Gastrocnemius medialis (tissue), 4 donors: ENCODE results near the gene DDIT3. TPM values are rescaled to one million over a fixed set of nuclear protein-coding genes. Genes with fewer than 3 reads are reported as not detected.

Source experiments
- ATAC-seq, 2 donors: fragments of 150-250 bp; one replicate each; pipeline ENCODE4 v1.9.1; 2016
- DNase-seq, 2 donors: peaks; one replicate each; pipeline ENCODE4 v3.0.0-alpha.2; 2019
- H3K27ac ChIP-seq, 4 donors: fragments of 200-600 bp; sonication (generic); 1 replicate in 1 of 4; 2 replicates in 3 of 4; pipeline ENCODE4 v1.5.1; 2016 to 2018; ENCODE audit warnings: mild to moderate bottlenecking in 2 of 4, moderate library complexity in 1 of 4
- H3K27me3 ChIP-seq, 3 donors: fragments of 200-600 bp; sonication (generic) in 2 of 3; 1 replicate in 1 of 3; 2 replicates in 2 of 3; pipeline versions ENCODE4 v1.5.1 to v1.6.0; 2016 to 2019; ENCODE audit warnings: mild to moderate bottlenecking in 1 of 3, moderate library complexity in 1 of 3
- H3K36me3 ChIP-seq, 2 donors: fragments of 200-600 bp; sonication (generic) in 1 of 2; one replicate each; pipeline ENCODE4 v1.5.1; 2017 to 2018
- H3K4me1 ChIP-seq, 2 donors: fragments of 200-600 bp; sonication (generic) in 1 of 2; one replicate each; pipeline ENCODE4 v1.5.1; 2016 to 2017; ENCODE audit warnings: mild to moderate bottlenecking in 2 of 2
- H3K4me3 ChIP-seq, 4 donors: fragments of 200-600 bp; sonication (generic) in 3 of 4; 1 replicate in 1 of 4; 2 replicates in 3 of 4; pipeline ENCODE4 v1.5.1; 2016 to 2019; ENCODE audit warnings: mild to moderate bottlenecking in 2 of 4
- H3K9me3 ChIP-seq, 3 donors: fragments of 200-600 bp; sonication (generic) in 2 of 3; 1 replicate in 1 of 3; 2 replicates in 2 of 3; pipeline ENCODE4 v1.5.1; 2016 to 2019
- CTCF ChIP-seq, 5 experiments: fragments of 450-650 bp in 3 of 5; fragments of 200-600 bp in 2 of 5; sonication (generic) in 2 of 5; IDR thresholded peaks in 4 of 5; conservative IDR thresholded peaks in 1 of 5; 1 replicate in 4 of 5; 2 replicates in 1 of 5; pipeline ENCODE4 v1.5.1; 2016 to 2019; ENCODE audit warnings: antibody characterized with exemption in 5 of 5, mild to moderate bottlenecking in 3 of 5, moderate library complexity in 3 of 5
- POLR2A ChIP-seq, 2 donors: fragments of 450-650 bp; IDR thresholded peaks; one replicate each; pipeline ENCODE4 v1.6.1; 2017; ENCODE audit warnings: antibody characterized with exemption in 2 of 2, mild to moderate bottlenecking in 2 of 2, moderate library complexity in 2 of 2
- in situ Hi-C, 4 donors: fragments of 200-750 bp; cut with MboI; loops; one replicate each; pipeline versions ENCODE4 v1.15.0 to v1.8.0; 2017; ENCODE audit warnings: low sequenced_read_pairs in 4 of 4
- intact Hi-C: fragments of 100-400 bp; cut with DNase I; formaldehyde crosslinking; loops from one replicate; pipeline ENCODE4 v1.15.1; 2023; ENCODE audit warnings: low total_unique reads
- total RNA-seq, 4 donors: library from RNA; depleted of rRNA; stranded (reverse); fragments of >200 nt; gene quantifications; one replicate each; pipeline versions ENCODE4 v1.1.0 to v1.2.3, GENCODE V29; 2016

The DDIT3 gene
- total RNA-seq: 10 to 100 TPM; 11.8 to 46.4 (median 17.1) TPM

GRCh38 chr12:57520053-57520818 lies at the start of gene DDIT3:
Gene DDIT3, minus strand, starts transcription at chr12:57520514. Its CDS starts 3,108 bp downstream, at chr12:57517406.
- in situ Hi-C loops: loop anchor here in 1 of 4 donors (25.0 kb wide), 1 partner anchor 883 kb away; the partner anchor contains the start of genes ATP5F1B and BAZ2A
- TF ChIP-seq CTCF (IDR thresholded peaks at IDR 0.05 in 4 of 5, conservative IDR thresholded peaks at IDR 0.05 in 1 of 5): no peak
- TF ChIP-seq POLR2A (IDR thresholded peaks at IDR 0.05): peak; percentile 99
- peak; percentile 99 to 100 for DNase-seq
- no peaks in the 10 kb centered on the region for H3K9me3 ChIP-seq
- H3K4me3 ChIP-seq: peak within 1 kb of the TSS; percentile 79 to 87 (median 82)
- intact Hi-C loops: loop anchor here (1.0 to 10.0 kb wide), 9 partner anchors 32 to 885 kb away; partner anchors contain the start of genes ATP23, BAZ2A, CDK4 and CTDSP2
- H3K27ac ChIP-seq: peak within 1 kb of the TSS; percentile 93 to 99 (median 96)
- no peaks in the 10 kb centered on the region for H3K27me3 ChIP-seq
- H3K4me1 ChIP-seq: peaks cover 56 to 61% of the 10 kb centered on the region in 2 donors
- ATAC-seq: peak; percentile 59 to 70
- peaks cover 6 to 33% of the 10 kb centered on the region in 2 donors for H3K36me3 ChIP-seq

GRCh38 chr12:57569858-57570257 lies 49.5 kb upstream of the DDIT3 start:
- TF ChIP-seq POLR2A (IDR thresholded peaks at IDR 0.05) (no peak), CTCF (IDR thresholded peaks at IDR 0.05 in 4 of 5, conservative IDR thresholded peaks at IDR 0.05 in 1 of 5) (no peak)
- intact Hi-C loops: no loop called here
- no peak overlapping the region for H3K27ac ChIP-seq
- in situ Hi-C loops: loop anchor here in 1 of 4 donors (10.0 kb wide), 1 partner anchor 55 kb away; no protein-coding TSS in a partner anchor
- H3K27me3 ChIP-seq: peaks cover 0 to 7% (median 3%) of the 10 kb centered on the region in 3 donors
- H3K4me3 ChIP-seq: no peak overlapping the region
- no peaks in the 10 kb centered on the region for H3K36me3 ChIP-seq
- H3K9me3 ChIP-seq: no peaks in the 10 kb centered on the region
- ATAC-seq (no peak), DNase-seq (no peak)
- no peaks in the 10 kb centered on the region for H3K4me1 ChIP-seq

DNA sequence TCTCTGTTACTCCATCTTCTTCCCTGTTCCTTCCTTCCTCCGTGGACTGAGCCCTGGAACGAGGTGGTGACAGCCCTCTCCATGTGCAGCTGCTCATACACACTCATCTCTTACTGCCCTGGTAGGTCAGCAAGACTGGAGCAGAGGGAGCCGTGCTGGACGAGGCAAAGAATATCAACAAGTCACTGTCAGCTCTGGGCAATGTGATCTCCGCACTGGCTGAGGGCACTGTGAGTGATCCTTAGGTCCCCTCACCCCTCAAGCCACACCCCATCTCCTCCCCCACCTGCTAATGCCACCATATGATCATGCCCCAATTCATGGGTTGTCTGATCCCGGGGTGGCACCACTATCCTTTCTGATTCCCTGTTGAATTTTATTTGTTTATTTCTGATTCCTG lies 48.5 kb upstream of the DDIT3 start:
- no peaks in the 10 kb centered on the region for H3K9me3 ChIP-seq
- H3K36me3 ChIP-seq: no peaks in the 10 kb centered on the region
- DNase-seq: no peak
- in situ Hi-C loops: no loop called here
- no peak for ATAC-seq
- TF ChIP-seq CTCF (IDR thresholded peaks at IDR 0.05 in 4 of 5, conservative IDR thresholded peaks at IDR 0.05 in 1 of 5): no peak
- TF ChIP-seq POLR2A (IDR thresholded peaks at IDR 0.05): no peak
- no peaks in the 10 kb centered on the region for H3K4me1 ChIP-seq
- H3K27ac ChIP-seq: no peak overlapping the region
- H3K27me3 ChIP-seq: peaks cover 0 to 8% (median 3%) of the 10 kb centered on the region in 3 donors
- intact Hi-C loops: no loop called here
- H3K4me3 ChIP-seq: no peak overlapping the region

DNA sequence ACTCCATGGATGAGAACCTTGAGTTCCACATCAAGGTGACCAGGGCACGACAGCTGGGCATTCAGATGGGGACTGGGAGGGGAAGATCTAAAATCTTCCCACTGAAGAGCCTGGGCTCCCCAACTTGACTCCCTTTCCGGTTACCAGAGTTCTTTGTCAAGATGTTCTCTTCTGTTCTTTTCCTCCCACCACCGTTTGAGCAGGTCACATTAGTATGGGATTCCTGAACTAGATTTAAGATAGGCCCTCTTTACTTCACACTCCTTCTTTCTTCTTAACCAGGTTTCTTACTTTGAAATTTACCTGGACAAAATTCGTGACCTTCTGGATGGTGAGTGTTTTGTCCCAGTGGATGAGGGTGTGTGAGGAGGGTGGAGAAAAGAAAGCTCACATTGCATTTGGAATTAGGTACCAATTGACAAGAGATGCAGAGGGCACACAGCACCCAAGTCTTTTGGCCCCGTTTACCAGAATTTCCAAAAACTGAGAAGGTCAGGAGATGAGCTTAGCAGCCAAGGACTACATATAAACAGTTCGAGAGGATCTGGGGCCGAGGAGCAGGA lies 43.9 kb upstream of the DDIT3 start:
- ATAC-seq: no peak
- no peak overlapping the region for H3K27ac ChIP-seq
- H3K36me3 ChIP-seq: no peaks in the 10 kb centered on the region
- peaks cover 0 to 14% (median 3%) of the 10 kb centered on the region in 3 donors for H3K27me3 ChIP-seq
- in situ Hi-C loops: no loop called here
- no peak for DNase-seq
- H3K9me3 ChIP-seq: no peaks in the 10 kb centered on the region
- TF ChIP-seq CTCF (IDR thresholded peaks at IDR 0.05 in 4 of 5, conservative IDR thresholded peaks at IDR 0.05 in 1 of 5) (no peak), POLR2A (IDR thresholded peaks at IDR 0.05) (no peak)
- no peak overlapping the region for H3K4me3 ChIP-seq
- intact Hi-C loops: no loop called here
- no peaks in the 10 kb centered on the region for H3K4me1 ChIP-seq
